Kidney capillary endothelial cell (primary cell): Measurements from ENCODE around the gene ZBTB7A.

ENCODE experiments used
- DNase-seq: peaks from one replicate; pipeline ENCODE4 v3.0.0-alpha.2; 2018; ENCODE audit warnings: low spot score

Gene ZBTB7A

DNA sequence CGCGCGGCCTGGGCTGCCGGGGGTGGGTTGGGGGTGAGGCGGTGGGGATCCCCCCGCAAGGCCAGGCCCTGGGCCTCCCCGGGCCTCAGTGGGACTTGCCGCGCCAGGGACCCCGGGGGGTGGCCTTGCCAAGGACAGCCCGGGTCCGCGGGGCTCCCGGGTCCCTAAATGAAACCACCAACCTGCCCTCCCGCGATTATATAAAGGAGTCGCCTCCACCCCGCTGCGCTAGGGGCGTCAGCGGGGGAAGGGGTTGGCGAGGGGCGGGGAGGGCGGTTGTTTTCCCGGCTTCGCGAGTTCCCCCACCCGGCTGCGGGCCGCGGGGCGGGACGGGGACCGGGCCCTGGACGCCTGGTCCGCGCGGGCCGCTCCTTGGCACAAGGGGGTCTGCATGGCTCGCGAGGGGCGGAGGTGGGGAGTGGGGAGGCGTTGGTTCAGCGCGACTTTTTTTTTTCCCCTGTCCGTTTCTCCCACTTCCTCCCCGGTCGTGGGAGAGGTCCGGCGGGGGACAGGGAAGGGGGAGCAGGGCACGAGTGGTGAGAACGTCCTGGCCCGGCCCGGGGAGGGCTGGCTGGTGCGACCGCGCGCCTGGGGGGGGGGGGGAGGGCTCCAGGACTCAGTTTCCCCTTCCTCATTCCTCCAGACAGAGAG lies 822 bp upstream of the ZBTB7A start:
- DNase-seq, result no peak

DNA sequence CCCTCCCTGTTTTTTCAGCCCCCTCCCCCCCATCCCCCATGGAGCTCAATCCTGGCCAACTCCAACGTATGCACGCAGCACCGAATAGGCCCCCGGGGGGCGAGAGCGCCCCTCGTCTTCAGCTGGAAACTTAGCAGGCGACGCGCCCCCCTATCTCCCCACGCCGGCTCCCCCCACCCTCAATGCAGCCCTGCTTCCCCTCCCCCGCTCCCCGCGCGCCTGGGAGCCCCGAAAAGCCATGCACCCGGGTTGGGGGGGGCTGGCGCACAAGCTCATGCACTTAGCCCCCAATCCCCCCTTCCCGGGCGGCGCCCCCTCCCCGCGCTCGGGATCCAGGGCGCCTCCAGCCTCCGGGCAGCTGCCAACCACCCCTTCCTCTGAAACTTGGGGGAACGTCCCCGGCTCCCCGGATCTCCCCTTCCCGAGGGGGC lies 508 bp downstream of the ZBTB7A start:
- DNase-seq, result no peak

GRCh38 chr19:4065430-4066175 lies 1.1 kb downstream of the ZBTB7A start:
- DNase-seq, result peak; percentile 97

GRCh38 chr19:4064496-4065260 lies 2.0 kb downstream of the ZBTB7A start:
- no peak for DNase-seq

- DNase-seq, result no peak
Measured at GRCh38 chr19:4064149-4064495, 2.6 kb downstream of the ZBTB7A start.

DNA sequence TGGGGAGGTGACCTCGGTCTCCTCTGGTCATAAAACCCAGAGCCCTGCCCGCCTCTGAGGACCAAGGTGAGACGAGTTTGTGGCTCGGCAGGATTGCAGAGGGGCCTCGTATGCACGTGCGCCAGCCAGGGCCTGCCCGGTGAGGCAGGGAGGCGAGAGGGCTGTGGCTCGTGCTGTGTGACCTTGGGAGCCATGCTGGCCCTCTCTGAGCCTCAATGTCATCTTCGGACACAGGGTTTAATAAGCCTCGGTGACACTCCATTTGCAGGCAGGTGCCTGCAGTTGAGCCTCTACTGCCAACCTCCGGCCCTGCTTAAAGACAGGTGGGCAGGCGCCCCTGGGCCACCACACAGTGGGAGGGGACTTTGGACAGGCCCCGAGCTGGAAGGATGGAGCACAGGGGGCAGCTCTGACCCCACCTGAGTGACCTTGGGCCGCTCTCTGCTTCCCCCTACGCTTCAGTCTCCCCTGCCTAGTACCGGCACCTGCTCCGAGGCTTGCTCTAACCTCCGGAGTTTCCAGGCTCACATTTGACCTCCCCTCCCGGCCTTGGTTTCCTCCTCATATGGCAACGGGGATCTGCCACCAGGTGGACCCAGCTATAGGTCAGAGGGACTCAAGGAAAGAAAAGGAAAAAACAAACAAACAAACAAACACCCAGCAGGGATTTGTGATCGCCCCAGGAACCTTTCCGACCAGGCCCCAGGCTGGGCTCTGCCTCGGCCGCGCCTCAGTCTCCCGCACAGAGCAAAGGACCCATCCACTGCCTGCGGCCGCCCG lies 3.1 kb downstream of the ZBTB7A start:
- DNase-seq, result no peak

- no peak for DNase-seq
Measured at GRCh38 chr19:4062419-4063368, 4.0 kb downstream of the ZBTB7A start.

DNA sequence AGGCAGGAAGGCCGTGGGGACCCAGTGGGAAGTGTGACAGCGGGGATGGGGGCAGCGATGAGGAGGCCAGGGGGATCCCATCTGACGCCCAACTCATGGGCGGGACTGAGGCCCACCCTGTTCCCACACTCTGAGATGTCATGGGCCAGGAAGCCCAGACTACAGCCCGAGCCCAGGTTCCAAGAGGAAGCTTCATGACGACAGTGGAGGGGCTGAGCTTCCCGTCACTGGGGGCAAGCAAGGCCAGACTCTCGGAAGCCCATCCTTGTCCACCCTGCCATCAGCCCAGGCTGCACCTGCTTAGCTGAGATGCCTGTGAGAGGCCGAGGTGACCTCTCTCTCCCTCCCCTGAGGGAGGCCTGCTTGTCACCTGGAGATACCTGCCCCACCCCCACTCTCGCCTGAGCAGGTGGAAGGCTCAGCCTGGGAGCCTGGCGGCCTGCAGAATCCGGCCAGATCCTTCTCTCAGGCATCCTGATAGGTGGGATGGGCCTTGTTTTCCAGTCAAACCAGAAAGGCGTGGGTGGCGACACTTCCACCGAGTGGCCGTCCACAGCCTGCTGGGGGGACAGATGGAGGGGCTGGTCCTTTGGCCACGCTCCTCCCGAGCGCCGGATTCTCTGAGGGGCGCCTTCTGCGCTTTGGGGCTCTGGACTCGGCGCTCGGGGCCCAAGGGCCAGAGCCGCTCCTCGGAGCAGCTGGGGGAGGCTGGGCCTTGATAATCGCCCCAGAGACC lies 4.8 kb downstream of the ZBTB7A start:
- no peak for DNase-seq

DNA sequence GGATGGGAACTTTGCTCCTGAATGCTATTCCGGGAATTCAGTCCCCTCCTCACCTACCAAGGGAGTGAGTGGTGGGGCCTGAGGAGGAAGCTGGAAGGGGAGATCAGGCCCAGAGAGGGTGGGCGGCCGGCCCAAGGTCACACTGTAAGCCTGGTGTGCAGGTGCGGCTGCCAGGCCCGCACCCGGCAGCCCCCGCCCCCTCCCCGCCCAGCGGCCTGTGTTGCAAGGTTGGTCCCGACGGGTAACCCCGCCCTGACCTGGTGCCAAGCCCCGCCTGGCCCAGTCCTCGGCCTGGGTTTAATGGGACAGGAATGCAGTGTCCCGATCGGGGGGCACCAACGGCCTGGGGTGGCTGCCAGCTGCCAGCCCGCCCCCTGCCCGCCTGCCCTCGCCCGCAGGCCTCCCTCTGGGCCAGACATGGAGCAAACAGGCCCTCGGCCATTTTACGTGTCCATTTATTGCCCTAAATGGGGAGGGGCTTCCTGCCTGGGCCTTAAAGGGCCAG lies 5.5 kb downstream of the ZBTB7A start:
- no peak for DNase-seq

GRCh38 chr19:4060621-4061177 lies 6.0 kb downstream of the ZBTB7A start:
- no peak for DNase-seq

GRCh38 chr19:4059891-4060620 lies 6.6 kb downstream of the ZBTB7A start:
- DNase-seq, result no peak

- DNase-seq, result no peak
Measured at GRCh38 chr19:4059453-4059871, 7.2 kb downstream of the ZBTB7A start.

DNA sequence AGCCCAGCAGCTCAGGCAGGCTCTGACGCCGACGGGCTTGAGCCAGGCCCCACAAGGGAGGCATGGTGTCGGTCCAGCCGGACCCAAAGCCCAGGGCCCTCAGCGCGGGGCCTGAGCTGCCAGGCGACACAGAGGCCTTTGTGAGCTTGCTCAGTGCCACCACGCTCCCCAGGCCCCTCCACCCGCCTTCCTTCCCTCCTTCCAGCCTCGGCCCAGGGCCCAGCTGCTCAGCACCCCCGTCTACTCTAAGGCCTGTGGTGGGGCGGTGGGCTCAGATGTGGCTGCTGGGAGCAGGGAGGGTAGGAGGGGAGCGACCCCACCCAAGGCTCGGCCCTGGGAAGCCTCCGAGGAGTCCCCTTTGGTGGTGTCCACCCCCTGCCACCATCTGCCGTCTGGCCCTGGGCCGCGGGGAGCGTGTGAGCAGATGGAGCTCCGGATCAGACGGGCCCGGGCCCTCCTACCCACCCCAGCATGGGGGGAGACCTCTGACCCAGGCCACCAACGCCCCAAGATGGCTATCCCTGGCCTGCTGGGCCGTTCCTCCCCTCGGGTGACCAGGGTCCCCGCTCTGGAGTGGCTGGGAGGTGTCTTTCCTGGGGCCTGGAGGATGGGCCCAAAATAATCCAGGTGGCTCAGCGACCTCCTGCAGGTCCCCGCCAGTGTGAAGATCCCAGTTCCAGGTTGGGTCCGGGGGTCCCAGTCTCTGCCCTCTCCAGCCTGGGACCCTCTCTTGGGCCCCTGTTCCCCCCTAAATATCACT lies 7.8 kb downstream of the ZBTB7A start:
- no peak for DNase-seq

- no peak for DNase-seq
Measured at GRCh38 chr19:4057931-4058692, 8.6 kb downstream of the ZBTB7A start.

DNA sequence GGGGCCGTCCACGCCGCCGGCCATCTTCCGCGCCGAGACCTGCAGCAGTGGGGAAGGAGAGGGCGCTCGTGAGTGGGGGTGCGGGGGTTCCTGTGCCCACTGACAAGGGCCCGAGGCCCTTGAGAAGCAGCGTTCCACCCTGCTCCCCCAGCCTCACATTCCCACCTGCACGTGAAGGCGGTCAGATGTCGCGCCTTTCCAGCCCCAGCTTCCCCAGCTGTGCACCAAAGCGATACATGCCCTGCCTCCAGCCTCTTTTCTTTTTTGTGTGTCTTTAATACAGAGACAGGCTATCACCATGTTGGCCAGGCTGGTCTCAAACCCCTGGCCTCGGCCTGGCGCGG lies 11.5 kb downstream of the ZBTB7A start:
- DNase-seq, result no peak

GRCh38 chr19:4054441-4055208 lies 12.1 kb downstream of the ZBTB7A start:
- DNase-seq, result no peak
